ENCODE data around the gene UCK2. TPM values are rescaled to one million over a fixed set of nuclear protein-coding genes. Genes with fewer than 3 reads are reported as not detected.

Gene UCK2
- total and polyA plus RNA-seq, 2 of the 8 experiments (the other 6 are each of a cell fraction or from before 2014, with no cell fraction given): 103 to 109 TPM

GRCh38 chr1:165892935-165893334 is 65.5 kb downstream of the UCK2 start:
- Histone ChIP-seq H3K4me3 (ENCODE audit: extremely low read depth in 1 of 4, insufficient read depth in 2 of 4, low read depth in 3 of 4, low read length in 4 of 4) (no peak overlapping the region), H3K23ac (ENCODE audit: insufficient read length) (no peak overlapping the region), H2AFZ (ENCODE audit: low read length) (no peak overlapping the region), H3K36me3 (ENCODE audit: control insufficient read depth in 2 of 4, insufficient read depth in 4 of 4, low read length in 3 of 4) (peaks cover 18 to 58% (median 41%) of the 10 kb centered on the region in 4 experiments), H4K5ac (ENCODE audit: insufficient read length, low read depth, low read length) (no peak overlapping the region), H4K91ac (replicated peaks; ENCODE audit: insufficient read length, low read length) (no peak overlapping the region), H3K79me1 (ENCODE audit: low read depth, low read length) (peaks cover 14% of the 10 kb centered on the region), H3K27me3 (replicated peaks in 1 of 4; ENCODE audit: control insufficient read depth in 3 of 4, extremely low read depth in 1 of 4, insufficient read depth in 3 of 4, low read length in 3 of 4) (no peaks in the 10 kb centered on the region), H3K4me1 (replicated peaks in 1 of 4; ENCODE audit: control insufficient read depth in 3 of 4, insufficient read depth in 4 of 4, low read length in 3 of 4) (no peaks in the 10 kb centered on the region), H3K4me2 (ENCODE audit: insufficient read depth in 1 of 2, low read depth in 2 of 2, low read length in 2 of 2) (no peak overlapping the region), H4K8ac (ENCODE audit: extremely low read depth, insufficient read depth, low read length) (no peak overlapping the region), H2AK5ac (ENCODE audit: low read depth, low read length) (no peak overlapping the region), H3K9me3 (ENCODE audit: insufficient read depth in 2 of 2, low read depth in 1 of 2, low read length in 1 of 2) (no peaks in the 10 kb centered on the region), H2BK15ac (ENCODE audit: low read length) (no peak overlapping the region), H2BK5ac (ENCODE audit: low read depth, low read length) (no peak overlapping the region), H3K4ac (replicated peaks; ENCODE audit: insufficient read length, low read depth, low read length) (no peak overlapping the region), H4K20me1 (replicated peaks in 1 of 2; ENCODE audit: control insufficient read depth in 1 of 2, insufficient read depth in 2 of 2, low read length in 2 of 2) (peaks cover 17 to 18% of the 10 kb centered on the region in 2 experiments), H2BK120ac (replicated peaks; ENCODE audit: low read depth, low read length) (no peak overlapping the region), H3K23me2 (ENCODE audit: low read depth, low read length) (no peaks in the 10 kb centered on the region), H3K56ac (replicated peaks; ENCODE audit: insufficient read length, low read depth, low read length) (no peak overlapping the region), H3K27ac (ENCODE audit: low read depth, low read length) (no peak overlapping the region), H3K79me2 (ENCODE audit: control insufficient read depth in 1 of 2, insufficient read depth in 2 of 2, low read length in 2 of 2) (peaks cover 4 to 56% of the 10 kb centered on the region in 2 experiments; a peak in 3 of 4 replicates), H2BK12ac (ENCODE audit: low read depth, low read length) (no peak overlapping the region), H3K14ac (ENCODE audit: insufficient read length) (no peak overlapping the region), H3K18ac (ENCODE audit: extremely low read depth, low read length) (no peak overlapping the region), H3K9ac (replicated peaks in 1 of 4; ENCODE audit: extremely low read depth in 1 of 4, low read depth in 3 of 4, low read length in 3 of 4) (no peak overlapping the region), H2BK20ac (ENCODE audit: low read length) (no peak overlapping the region)
- CTCF ChIA-PET (ENCODE audit: partially characterized antibody): interaction anchor here (1.1 to 1.2 kb wide), 2 partner anchors 52 to 74 kb away, joined by 3 read pairs; no protein-coding TSS in a partner anchor
- DNase-seq (ENCODE audit: low read depth in 1 of 2, low spot score in 2 of 2) (no peak), FAIRE-seq (no peak)
- 79% methylated on average over 4 of the region's 4 CpGs; no CpG with 5 or more reads in 1 of the 2 experiments for WGBS, 2 experiments (ENCODE audit: extremely low coverage in 1 of 2, insufficient coverage in 1 of 2, insufficient read length in 1 of 2, insufficient replicate concordance in 2 of 2, low coverage in 1 of 2, low lambda C conversion rate in 2 of 2, missing lambda C conversion rate in 1 of 2)
- POLR2A ChIA-PET (ENCODE audit: partially characterized antibody): interaction anchor here (1.4 to 1.5 kb wide), 2 partner anchors 9 to 10 kb away, joined by 4 read pairs; no protein-coding TSS in a partner anchor
- no peak for TF ChIP-seq EZH2 (IDR thresholded peaks at IDR 0.05; ENCODE audit: low read depth, low read length, severe bottlenecking)
- TF ChIP-seq FOSL1 (IDR thresholded peaks at IDR 0.05; ENCODE audit: insufficient read depth, low read depth, low read length): no peak
- TF ChIP-seq SUZ12 (IDR thresholded peaks at IDR 0.05; ENCODE audit: low read length): no peak
- TF ChIP-seq RFX5 (IDR thresholded peaks at IDR 0.05; ENCODE audit: borderline replicate concordance, low read depth, low read length): no peak
- TF ChIP-seq PHF8 (conservative IDR thresholded peaks at IDR 0.05; ENCODE audit: low read depth, low read length): no peak
- TF ChIP-seq TEAD4 (IDR thresholded peaks at IDR 0.05; ENCODE audit: low read depth, low read length): no peak
- no peak for TF ChIP-seq MAX (IDR thresholded peaks at IDR 0.05)
- no peak for TF ChIP-seq JUND (IDR thresholded peaks at IDR 0.05; ENCODE audit: low read length)
- no peak for TF ChIP-seq SP2 (IDR thresholded peaks at IDR 0.05; ENCODE audit: low read length)
- no peak for TF ChIP-seq POLR2A (IDR thresholded peaks at IDR 0.05; ENCODE audit: control extremely low read depth in 1 of 2, low read depth in 2 of 2, low read length in 2 of 2)
- TF ChIP-seq ZNF274 (IDR thresholded peaks at IDR 0.05; ENCODE audit: borderline replicate concordance, extremely low read depth, low read length): no peak
- no peak for TF ChIP-seq RXRA (IDR thresholded peaks at IDR 0.05; ENCODE audit: insufficient read depth, low read depth, low read length)
- TF ChIP-seq KDM4A (IDR thresholded peaks at IDR 0.05; ENCODE audit: low read depth, low read length, severe bottlenecking): no peak
- no peak for TF ChIP-seq KDM1A (IDR thresholded peaks at IDR 0.05; ENCODE audit: borderline replicate concordance, low read length)
- TF ChIP-seq TCF12 (IDR thresholded peaks at IDR 0.05; ENCODE audit: low read depth, low read length): no peak

All from H1 (cell line).